Measurements from ENCODE around the gene FBXL19. TPM values are rescaled to one million over a fixed set of nuclear protein-coding genes. Genes with fewer than 3 reads are reported as not detected.
A peak's percentile ranks its signal among the peaks of the same experiment; 100 is the strongest.

Gene FBXL19
- total and polyA plus RNA-seq, 9 of the 15 experiments (the other 6 are each of a cell fraction or from before 2014, with no cell fraction given), result 0.13 to 48.0 (median 13.5) TPM; not detected in 1

GRCh38 chr16:30893744-30894539 is 29.4 kb upstream of the FBXL19 start, which contains the start of gene BCL7C (continued):
- peak; percentile 89 to 94 for TF ChIP-seq MNT (conservative IDR thresholded peaks at IDR 0.05)
- TF ChIP-seq GTF2F1 (IDR thresholded peaks at IDR 0.05; ENCODE audit: low read depth, low read length), result no peak
- TF ChIP-seq, protein P1, sequence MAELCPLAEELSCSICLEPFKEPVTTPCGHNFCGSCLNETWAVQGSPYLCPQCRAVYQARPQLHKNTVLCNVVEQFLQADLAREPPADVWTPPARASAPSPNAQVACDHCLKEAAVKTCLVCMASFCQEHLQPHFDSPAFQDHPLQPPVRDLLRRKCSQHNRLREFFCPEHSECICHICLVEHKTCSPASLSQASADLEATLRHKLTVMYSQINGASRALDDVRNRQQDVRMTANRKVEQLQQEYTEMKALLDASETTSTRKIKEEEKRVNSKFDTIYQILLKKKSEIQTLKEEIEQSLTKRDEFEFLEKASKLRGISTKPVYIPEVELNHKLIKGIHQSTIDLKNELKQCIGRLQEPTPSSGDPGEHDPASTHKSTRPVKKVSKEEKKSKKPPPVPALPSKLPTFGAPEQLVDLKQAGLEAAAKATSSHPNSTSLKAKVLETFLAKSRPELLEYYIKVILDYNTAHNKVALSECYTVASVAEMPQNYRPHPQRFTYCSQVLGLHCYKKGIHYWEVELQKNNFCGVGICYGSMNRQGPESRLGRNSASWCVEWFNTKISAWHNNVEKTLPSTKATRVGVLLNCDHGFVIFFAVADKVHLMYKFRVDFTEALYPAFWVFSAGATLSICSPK (IDR thresholded peaks at IDR 0.05; ENCODE audit: borderline replicate concordance), result no peak
- peak; percentile 58 for TF ChIP-seq HMGN3 (IDR thresholded peaks at IDR 0.05; ENCODE audit: borderline replicate concordance, extremely low read depth, insufficient read length, low read depth, low read length)
- TF ChIP-seq MTA3 (IDR thresholded peaks at IDR 0.05; ENCODE audit: borderline replicate concordance), result peak; percentile 59; the same call in 1 of the 2 replicates
- no peak for TF ChIP-seq CBX5 (IDR thresholded peaks at IDR 0.05; ENCODE audit: borderline replicate concordance, low read depth)
- peak; percentile 47; the same call in 1 of the 2 replicates for TF ChIP-seq ARID3B (CRISPR knock-in tag; IDR thresholded peaks at IDR 0.05; ENCODE audit: borderline replicate concordance)
- no peak for TF ChIP-seq KLF16 (IDR thresholded peaks at IDR 0.05)
- TF ChIP-seq, protein P2, sequence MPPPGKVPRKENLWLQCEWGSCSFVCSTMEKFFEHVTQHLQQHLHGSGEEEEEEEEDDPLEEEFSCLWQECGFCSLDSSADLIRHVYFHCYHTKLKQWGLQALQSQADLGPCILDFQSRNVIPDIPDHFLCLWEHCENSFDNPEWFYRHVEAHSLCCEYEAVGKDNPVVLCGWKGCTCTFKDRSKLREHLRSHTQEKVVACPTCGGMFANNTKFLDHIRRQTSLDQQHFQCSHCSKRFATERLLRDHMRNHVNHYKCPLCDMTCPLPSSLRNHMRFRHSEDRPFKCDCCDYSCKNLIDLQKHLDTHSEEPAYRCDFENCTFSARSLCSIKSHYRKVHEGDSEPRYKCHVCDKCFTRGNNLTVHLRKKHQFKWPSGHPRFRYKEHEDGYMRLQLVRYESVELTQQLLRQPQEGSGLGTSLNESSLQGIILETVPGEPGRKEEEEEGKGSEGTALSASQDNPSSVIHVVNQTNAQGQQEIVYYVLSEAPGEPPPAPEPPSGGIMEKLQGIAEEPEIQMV (tag; conservative IDR thresholded peaks at IDR 0.05; ENCODE audit: low read depth), result no peak
- TF ChIP-seq SMARCA5 (IDR thresholded peaks at IDR 0.05), result no peak
- TF ChIP-seq, protein P3, sequence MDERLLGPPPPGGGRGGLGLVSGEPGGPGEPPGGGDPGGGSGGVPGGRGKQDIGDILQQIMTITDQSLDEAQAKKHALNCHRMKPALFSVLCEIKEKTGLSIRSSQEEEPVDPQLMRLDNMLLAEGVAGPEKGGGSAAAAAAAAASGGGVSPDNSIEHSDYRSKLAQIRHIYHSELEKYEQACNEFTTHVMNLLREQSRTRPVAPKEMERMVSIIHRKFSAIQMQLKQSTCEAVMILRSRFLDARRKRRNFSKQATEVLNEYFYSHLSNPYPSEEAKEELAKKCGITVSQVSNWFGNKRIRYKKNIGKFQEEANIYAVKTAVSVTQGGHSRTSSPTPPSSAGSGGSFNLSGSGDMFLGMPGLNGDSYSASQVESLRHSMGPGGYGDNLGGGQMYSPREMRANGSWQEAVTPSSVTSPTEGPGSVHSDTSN (CRISPR knock-in tag; IDR thresholded peaks at IDR 0.05; ENCODE audit: low read depth), result no peak
- TF ChIP-seq, protein P3 (tag; conservative IDR thresholded peaks at IDR 0.05; ENCODE audit: low read depth), result no peak
- no peak for TF ChIP-seq ZNF133 (CRISPR knock-in tag; IDR thresholded peaks at IDR 0.05)
- TF ChIP-seq, protein P4, sequence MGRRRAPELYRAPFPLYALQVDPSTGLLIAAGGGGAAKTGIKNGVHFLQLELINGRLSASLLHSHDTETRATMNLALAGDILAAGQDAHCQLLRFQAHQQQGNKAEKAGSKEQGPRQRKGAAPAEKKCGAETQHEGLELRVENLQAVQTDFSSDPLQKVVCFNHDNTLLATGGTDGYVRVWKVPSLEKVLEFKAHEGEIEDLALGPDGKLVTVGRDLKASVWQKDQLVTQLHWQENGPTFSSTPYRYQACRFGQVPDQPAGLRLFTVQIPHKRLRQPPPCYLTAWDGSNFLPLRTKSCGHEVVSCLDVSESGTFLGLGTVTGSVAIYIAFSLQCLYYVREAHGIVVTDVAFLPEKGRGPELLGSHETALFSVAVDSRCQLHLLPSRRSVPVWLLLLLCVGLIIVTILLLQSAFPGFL (CRISPR knock-in tag; IDR thresholded peaks at IDR 0.05), result no peak

All from K562 (cell line).